Activated CD4-positive, alpha-beta T cell treated with anti-CD3 and anti-CD28 coated beads, Interleukin-2, amount 50 U/mL, for 4 hours (primary cell): ENCODE measurements around the gene MUC13.

Source experiments
- DNase-seq, 2 experiments: peaks; one replicate each; pipeline ENCODE4 v3.0.0-alpha.2; 2020

Gene MUC13

DNA sequence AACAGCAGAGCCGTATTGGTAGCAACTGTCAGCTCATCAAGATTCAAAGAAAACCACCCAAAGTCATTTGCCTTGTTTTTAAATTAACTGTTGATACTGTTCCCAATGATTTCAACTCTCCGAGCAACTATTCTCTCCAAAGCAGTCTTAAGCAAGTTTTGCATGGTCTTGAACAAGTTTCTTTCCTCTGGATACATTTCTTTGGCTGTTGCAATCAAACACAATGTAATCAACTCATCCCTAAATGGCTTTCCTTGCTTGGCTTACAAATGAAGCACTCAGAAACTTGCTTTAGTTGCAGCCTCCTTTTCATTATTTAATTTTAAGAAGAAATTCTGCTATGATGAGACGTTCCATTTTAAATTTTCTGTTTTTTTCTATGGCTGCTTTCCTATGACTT lies 15.5 kb upstream of the MUC13 start:
- DNase-seq, result no peak

DNA sequence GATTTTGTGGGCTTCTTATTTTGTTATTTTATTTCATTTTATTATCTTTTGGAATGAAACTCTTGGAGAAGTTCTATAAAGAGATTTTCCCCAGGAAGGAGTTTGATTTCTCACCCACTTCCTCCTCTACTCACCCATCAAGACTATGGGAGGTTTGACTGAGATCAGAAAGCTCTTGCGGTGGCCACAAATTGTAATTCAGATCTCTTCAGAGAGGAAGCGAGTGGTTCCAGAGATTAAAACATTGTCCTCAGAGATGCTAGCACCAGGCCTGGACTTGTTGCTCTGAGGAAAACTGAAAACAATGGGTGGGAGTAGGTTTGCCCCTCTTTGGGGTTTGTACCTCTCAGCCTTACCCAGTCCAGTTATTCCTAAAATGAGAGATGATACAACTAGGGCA lies 8.1 kb upstream of the MUC13 start:
- no peak for DNase-seq

DNA sequence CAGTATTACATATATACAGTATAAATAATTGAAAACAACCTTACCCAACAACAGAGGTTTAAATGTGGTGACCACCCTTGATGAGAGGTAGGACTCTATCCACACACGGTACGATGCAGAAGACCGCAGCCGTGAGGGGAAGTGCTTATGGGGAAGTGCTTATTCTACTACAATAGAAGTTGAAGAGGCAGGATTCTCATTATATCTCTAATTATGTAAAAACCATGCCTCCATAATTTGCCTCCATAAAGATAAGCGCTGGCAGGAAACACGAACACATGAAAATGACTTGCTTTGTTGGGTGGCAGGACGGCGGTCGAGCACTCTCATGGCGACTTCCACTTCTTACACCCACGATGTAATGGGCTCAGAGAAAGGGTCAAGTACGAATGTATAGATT lies 7.2 kb upstream of the MUC13 start:
- DNase-seq, result no peak

DNA sequence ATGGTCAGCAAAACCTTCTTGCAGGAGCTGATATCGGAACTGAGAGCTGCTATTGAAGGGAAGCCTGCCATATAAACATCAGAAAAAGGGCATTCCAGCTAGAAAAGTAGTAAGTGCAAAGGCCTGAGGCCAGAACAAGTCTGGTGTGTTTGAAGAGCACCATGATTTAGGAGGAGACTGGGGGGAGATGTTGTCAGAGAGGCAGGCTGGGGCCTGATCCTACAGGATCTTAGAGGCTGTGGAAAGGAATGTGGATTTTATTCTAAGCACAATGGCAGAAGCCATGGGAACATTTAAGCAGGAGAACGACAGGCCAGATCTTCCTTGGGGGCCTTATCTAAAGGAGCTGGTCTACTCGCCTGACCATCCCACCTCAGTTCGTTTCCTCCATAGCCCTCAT lies 5.1 kb upstream of the MUC13 start:
- no peak for DNase-seq

DNA sequence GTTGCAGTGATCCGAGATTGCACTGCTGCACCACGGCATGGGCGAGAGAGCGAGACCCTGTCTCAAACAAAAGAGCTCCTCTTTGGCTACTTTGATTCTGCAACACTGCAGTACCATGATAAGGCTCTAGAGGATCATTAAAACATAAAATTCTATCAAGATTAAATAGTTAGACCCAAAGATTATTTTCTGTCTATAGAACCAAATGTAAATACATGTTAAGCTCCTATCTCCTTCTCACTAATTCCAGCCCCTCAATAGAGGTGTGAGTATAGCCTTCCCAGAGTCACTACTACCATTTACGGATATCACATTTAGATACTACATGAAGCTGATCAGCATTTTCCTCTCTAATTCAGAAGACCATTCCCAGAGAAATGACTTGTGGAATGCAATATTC lies 4.3 kb upstream of the MUC13 start:
- DNase-seq, result no peak

DNA sequence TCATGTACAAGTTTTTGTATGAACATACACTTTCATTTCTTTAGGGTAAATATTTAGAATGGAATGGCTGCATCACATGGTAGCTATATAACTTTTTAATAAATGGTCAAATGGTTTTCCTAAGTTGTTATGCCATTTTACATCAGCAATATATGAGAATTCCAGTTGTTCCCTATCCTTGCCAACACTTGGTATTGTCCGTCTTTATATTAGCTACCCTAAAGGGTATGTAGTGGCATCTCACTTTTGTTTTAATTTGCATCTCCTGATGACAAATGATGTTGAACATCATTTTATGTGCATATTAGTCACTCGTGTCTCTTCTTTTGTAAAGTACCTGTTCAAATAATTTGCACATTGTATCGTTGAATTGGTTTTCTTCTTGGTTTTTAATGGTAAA lies 2.5 kb upstream of the MUC13 start:
- no peak for DNase-seq

DNA sequence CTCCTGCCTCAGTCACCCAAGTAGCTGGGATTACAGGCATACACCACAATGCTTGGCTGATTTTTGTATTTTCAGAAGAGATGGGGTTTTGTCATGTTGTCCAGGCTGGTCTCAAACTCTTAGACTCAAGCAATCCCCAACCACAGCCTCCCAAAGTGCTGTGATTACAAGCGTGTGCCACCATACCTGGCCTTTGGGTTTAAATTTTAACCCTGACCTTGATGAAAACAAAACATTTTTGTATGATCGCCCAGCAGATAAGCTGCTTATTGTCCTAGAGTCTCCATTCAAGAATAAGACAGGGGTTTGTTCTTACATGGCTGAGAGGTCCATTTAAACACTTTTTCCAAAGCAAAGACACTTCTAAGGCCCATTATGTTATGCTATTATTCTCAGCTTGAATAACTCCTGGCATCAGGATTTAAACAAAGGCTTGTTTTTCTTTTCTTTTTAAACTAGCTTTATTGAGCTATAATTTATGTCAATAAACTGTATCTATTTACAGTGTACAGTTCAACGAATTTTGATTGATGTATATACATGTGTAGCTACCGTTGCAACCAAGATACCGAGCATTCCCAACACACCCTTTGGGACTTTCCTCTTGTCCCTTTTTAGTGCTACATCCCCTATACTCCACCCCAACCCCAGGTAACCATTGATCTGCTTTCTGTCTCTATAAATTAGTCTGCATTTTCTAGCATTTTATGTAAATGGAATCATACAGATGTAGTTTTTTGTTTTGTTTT lies 1.4 kb upstream of the MUC13 start:
- DNase-seq, result no peak

DNA sequence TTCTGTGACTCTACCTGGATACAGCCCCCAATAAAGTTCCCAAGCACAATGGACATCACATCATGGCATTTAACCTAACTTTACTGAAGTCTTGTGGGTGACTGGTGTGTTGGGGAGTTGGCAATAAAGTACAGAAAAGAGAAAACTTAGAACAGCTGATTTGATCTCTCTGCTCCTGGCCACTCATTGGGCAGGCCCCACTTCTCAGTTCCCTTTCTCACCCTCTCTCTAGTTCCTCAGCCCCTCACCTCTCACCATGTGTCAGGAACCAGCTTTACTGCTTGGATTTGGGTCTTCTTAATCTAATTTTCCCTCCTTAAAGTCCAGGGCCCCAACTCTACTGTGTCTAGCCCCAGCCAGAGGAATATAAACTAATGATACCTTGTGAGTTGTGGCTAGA lies 713 bp upstream of the MUC13 start:
- DNase-seq, result no peak

DNA sequence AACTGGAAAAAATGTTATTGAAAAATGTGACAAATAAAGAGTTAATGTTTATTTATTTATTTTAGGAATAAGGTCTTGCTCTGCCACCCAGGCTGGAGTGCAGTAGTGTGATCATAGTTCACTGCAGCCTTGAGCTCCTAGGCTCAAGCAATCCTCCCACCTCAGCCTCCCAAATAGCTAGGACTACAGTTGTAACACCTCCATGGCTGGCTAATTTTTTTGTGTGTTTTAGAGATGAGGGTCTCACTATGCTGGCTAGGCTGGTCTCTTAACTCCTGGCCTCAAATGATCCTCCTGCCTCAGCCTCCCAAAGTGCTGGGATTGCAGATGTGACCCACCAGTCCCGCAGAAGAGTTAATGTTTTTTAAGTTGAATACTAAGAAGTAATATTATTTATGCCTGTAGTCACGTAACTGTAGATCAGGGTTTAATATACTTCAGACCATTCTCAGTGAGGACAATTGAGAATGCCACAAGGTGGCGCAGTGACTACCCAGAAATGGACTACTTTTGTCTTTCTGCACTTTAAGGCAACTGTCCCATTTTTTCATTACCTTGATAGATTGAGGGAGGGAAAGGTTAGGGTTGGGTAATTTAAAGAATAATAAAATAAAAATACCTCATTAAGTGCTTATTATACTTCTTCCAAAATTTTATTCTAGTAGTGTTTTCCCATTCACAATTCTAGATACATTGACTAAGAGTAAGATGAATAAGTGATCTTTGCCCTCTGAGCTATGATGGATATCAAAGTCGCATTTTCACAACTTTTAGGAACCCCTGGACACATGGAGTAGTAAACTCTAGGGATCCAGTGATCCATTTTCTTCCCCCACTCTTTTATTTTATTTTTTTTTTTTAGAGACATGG lies 6.0 kb downstream of the MUC13 start:
- DNase-seq, result peak; percentile 51 to 57

DNA sequence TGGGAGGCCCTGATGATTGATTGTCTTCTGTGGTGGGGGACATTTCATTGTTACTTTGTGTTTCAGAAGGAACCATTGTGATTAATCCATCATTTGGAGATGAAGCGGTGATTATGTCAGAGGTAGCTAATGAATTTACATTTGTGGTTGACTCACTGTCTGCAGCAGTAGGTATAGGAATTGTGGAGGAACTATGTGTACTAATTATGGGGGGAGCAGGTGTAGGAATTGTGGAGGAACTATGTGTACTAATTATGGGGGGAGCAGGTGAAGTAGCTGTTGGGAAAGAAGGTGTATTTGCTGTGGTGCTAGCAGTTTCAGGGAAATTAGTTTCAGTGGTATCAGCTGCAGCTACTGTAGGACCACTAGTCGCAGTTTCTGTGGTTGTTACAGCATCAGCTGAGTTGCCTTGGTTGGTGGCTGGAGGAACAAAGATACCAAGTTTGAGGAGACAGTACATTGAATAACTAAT lies 6.9 kb downstream of the MUC13 start:
- no peak for DNase-seq

DNA sequence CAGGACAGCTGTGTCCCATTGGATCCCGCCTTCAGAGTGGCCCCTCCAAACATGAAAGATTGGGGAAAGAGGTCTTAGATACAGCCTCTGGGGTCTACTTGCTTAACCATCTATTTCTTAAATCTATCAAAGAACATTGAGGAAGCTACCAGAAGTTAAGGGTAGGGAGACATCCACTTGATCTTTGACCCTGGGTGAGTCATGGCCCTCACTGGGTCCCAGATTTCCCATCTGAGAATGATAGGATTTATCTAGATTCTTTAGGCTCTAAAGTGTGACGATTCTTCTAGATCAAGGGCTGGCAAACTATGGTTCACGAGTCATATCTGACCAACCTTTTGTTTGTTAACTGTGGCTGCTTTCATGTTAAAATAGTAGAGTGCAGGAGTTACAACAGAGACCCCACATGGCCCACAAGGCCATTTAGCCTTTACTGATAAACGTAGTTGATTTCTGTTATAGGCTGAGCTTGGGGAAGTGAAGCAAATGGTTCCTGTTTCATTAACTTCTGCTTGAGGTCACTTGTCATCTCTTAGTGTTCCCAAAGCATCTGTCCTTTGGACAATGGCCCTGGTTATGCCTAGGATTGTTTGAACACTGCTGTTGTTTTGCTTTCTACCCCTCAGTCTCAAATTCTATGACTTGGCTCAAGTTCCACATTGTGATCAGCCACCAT lies 8.0 kb downstream of the MUC13 start:
- no peak for DNase-seq

DNA sequence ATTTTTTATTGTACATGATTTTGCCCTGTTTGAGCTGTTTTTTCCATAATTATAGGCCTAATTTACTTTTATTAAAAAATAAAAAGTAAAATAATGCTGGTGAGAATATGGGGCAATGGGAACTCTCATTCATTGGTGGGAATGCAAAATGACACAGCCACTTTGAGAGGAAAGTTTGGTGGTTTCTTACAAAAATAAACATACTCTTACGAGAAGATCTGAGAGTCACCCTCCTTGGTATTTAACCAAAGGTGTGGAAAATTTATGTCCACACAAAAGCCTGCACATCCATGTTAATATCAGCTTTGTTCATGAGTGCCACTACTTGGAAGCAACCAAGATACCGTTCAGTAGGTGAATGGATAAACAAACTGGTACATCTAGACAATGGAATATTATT lies 9.8 kb downstream of the MUC13 start:
- no peak for DNase-seq

DNA sequence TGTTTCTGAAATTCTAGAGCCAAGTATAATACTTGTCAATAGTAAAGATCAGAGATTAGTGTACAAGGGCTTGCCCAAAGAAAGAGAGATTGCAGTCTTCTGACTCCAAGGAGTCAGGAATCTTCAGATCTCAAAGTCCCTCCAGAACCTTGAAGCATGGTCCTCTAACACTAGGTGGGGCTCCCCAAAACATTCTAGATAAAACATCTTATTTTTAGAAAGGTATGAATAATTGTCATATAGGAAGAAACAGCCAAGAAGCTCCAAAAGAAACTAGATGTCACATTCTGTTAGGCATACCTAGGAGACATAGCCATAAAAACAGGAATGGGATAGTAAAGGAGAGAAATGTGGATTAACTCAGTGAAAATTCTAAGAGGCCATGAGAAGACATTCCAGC lies 10.7 kb downstream of the MUC13 start:
- DNase-seq, result no peak

DNA sequence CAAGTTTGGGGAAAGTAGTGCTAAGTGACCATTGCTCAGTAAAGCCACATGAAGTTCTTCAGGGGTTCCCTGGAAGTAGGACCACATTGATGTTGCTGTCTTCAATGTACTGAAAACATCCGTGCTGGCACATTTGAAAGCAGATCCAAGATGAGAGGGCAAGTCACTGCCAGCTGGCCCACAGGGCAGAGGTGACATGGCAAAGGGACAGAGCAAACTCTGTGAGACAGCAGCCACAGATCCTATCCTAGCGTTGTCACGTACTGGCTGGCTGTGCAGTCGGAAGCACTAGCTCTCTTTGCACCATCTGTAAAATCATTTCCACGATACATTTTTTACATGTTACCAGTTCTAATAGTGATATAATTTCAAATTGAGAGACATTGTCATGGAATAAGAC lies 13.8 kb downstream of the MUC13 start:
- no peak for DNase-seq

DNA sequence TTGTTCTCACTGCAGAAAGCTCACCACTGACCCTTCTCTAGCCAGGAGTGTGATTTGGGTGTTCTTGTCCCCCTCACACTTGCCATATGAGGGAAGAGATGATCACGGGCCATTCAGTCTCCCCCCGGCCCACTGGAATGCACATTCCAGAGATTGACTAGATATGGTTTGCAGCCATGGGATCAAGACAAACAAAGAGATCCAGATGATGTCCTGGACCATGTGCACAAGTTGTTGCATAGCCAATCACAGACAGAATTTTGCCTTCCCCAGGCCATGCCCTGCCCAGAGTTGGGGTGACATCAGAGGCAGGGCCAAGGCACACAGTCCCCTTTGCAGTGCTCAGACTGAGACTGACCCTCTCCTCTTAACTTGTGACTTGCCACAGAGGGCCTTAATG lies 14.8 kb downstream of the MUC13 start:
- DNase-seq, result no peak

DNA sequence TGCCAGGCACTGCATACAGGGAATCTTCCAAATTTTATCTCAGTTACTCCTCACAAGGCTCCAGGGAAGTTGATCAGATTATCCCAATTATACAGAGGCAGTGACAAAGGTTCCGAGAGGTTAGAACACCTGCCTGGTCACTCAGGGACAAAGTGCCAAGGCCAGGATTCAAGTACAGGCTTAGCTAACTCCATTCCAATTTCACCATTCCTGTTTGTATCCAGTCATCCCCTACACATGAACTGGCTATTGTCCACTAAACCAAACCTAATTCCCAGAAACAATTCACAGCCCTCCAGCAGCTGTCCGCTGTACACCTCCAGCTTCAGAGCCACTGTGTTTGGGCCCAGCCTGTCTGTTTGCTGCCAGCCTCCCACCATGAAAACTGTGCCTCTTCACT lies 16.0 kb downstream of the MUC13 start:
- DNase-seq, result no peak

DNA sequence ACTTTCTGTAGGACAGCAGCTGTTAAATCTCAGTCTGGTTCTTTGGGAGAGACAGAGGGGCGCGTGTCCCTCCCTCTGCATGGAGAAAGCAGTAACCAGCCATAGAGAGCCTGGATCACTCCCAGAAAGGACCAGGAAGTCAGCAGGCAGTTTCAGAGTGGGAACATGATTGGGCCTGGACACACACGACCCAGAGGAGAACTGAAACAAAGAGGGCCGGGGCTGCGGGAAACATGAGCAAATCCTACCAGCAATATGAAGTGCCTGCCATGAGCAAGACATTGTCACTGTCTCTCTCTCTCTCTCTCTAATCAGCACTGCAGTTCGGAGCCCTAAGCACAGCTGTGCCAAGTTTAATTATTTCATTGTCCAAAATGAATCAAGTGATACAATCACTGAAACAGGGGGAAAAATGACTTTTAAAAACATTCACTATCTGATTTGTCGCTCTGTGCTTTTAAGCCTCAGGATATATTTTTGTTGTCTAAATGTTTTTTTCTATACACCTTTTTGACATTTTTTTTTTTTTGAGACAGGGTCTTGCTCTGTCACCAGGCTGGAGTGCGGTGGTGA lies 17.6 kb downstream of the MUC13 start:
- no peak for DNase-seq

DNA sequence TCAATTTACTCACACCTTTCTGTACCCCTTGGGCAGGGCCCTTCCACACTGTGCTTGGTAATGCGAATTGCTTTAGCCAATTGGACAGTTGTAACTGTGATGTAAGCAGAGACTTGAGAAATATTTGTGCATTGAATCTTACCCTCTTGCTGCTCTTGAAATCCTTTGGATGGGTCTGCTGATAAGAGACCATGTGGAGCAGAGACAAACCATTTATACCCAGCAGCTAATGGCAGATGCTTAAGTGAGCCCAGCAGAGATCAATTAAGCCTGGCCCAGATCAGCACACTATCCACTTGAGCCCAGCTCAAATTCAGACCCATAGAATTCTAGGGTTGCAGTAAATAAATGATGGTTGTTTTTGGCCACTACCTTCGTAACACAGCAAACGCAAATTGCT lies 19.3 kb downstream of the MUC13 start:
- DNase-seq, result no peak

DNA sequence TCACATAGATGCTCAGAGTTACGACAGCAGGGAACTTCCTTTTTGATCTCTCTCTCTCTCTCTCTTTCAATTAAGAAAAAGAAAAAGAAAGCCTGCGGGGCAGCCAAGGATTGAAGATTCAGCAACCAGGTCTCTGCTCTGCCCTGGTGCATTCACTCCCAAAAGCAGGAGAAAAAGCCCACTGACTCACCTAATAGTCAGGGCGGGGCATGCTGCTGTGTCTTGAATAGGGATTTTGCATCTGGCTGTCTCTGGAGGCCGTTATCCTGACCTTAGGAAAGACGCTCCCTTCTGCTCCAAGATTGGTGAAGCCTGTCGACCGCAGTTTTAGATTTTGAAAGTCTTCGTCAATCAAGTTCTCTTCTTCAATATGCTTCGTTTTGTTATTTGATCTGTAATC lies 26.6 kb downstream of the MUC13 start:
- no peak for DNase-seq

DNA sequence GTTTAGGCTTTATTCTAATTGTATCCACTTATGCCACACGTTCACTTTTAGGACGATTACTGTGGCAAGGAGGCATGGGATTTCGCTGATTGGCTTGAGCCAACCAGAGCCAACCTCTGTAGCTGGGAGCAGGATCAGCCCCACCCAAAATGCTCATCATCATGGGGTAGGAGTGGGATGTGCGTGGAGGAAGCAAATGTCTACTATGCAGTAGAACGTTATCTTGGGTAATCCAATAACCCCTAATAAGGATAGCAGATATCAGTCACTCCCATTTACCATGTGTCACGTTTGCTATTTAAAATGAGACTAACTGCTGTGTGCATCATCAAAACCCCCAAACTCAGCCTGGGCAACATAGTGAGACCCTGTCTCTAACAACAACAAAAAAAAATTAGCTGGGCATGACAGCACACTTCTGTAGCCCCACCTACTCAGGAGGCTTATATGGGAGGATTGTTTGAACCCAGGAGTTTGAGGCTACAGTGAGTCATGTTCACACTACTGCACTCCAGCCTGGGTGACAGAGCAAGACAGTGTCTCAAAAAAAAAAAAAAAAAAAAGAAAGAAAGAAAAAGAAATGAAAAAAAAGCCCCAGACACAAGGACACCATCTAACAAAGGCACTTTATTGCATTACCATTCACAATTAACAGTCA lies 29.6 kb downstream of the MUC13 start:
- no peak for DNase-seq

DNA sequence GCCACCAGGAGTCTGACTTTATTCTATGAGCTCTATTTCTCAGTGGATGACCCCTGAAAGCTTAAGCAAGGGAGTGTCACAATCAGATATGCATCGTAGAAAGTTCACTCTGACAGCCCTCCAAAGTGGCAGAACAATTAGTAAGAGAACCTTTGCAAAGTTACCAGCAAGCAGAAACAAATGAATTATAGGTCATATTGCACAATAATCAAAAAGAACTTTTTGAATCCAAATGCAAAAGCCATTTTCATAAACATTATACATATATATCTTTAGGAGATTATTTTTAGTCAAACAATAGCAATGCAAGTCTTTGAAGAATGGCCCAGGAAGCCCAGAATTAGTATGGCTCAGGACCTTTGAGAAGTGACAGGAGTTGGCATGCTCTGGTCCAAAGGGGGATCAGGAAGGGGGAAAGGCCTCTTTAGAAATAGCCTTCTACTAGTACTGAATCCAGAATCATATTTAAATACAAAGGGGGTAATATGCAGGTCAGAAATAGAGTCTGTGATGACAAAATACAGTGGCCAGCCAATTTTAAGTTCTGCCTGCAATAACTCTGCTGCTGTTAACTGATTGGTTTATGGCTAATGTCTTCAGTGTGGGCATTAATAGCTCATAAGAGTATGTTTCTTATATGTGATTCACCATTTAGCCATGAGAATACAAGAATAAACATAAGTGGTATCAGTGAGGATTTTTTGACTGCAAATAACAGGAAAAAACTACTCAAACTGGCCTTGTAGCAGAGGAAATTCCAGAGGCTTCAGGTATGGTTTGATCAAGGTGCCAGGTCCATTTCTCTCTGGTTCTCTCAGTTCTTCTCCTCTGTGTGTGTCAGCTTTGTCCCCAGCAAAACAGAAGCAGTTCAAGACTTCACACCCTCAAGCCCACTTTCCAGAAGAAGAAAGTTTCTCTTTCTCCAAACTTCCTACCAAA lies 30.4 kb downstream of the MUC13 start:
- no peak for DNase-seq
